Neural crest cell (in vitro differentiated cells): ENCODE results near the gene PLA2R1. TPM values are rescaled to one million over a fixed set of nuclear protein-coding genes. Genes with fewer than 3 reads are reported as not detected.

Source experiments
- DNase-seq: peaks from one replicate; pipeline ENCODE4 v3.0.0; 2021; ENCODE audit warnings: low read depth, mixed read lengths, low spot score
- H3K27ac Mint-ChIP-seq: one replicate; pipeline ENCODE4 v1.8.0; 2021; ENCODE audit warnings: mild to moderate bottlenecking, mixed read lengths; ENCODE audit not compliant: unreplicated experiment
- H3K27me3 Mint-ChIP-seq: 2 replicates; pipeline ENCODE4 v1.8.0; 2021; ENCODE audit warnings: low read depth, mild to moderate bottlenecking, mixed read lengths
- H3K36me3 Mint-ChIP-seq: 2 replicates; pipeline ENCODE4 v1.8.0; 2021; ENCODE audit warnings: low read depth, mild to moderate bottlenecking, mixed read lengths
- H3K4me1 Mint-ChIP-seq: 2 replicates; pipeline ENCODE4 v1.8.0; 2021; ENCODE audit warnings: mixed read lengths
- H3K4me3 Mint-ChIP-seq: one replicate; pipeline ENCODE4 v1.8.0; 2021; ENCODE audit warnings: mild to moderate bottlenecking, mixed read lengths
- H3K9me3 Mint-ChIP-seq: 2 replicates; pipeline ENCODE4 v1.8.0; 2021; ENCODE audit warnings: mixed read lengths
- total RNA-seq: library from RNA; stranded (reverse); gene quantifications from 2 replicates; pipeline ENCODE4 v1.2.1, GENCODE V29; 2021
- TF ChIP-seq, protein P1 (sequence below): fragments of 200-600 bp; sonication (generic); conservative IDR thresholded peaks from 2 replicates; pipeline ENCODE4 v1.5.0; 2021; ENCODE audit warnings: antibody characterized with exemption, mild to moderate bottlenecking

PLA2R1 gene
- total RNA-seq, 1 donor from 2014 or later = 0.09 TPM

DNA sequence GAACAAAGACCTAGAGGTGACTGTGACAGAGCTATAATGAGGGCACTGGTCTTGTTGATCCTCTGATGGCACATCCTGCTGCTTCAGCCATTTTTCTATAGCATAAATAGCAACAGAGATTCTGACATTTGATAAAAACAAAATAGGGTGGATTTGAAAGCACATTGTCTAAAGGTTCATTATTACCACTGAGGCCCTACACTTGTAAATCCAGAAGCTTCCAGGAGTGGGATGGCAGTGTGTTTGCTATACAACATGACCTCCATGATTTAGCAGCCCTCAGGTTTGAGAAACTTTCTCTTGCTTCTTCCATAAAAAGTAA, 171.2 kb downstream of the PLA2R1 start:
- Mint-ChIP-seq H3K27me3 (no peaks in the 10 kb centered on the region), H3K9me3 (no peaks in the 10 kb centered on the region), H3K4me3 (no peak overlapping the region), H3K27ac (no peak overlapping the region), H3K4me1 (no peaks in the 10 kb centered on the region), H3K36me3 (no peaks in the 10 kb centered on the region)
- TF ChIP-seq, protein P1, sequence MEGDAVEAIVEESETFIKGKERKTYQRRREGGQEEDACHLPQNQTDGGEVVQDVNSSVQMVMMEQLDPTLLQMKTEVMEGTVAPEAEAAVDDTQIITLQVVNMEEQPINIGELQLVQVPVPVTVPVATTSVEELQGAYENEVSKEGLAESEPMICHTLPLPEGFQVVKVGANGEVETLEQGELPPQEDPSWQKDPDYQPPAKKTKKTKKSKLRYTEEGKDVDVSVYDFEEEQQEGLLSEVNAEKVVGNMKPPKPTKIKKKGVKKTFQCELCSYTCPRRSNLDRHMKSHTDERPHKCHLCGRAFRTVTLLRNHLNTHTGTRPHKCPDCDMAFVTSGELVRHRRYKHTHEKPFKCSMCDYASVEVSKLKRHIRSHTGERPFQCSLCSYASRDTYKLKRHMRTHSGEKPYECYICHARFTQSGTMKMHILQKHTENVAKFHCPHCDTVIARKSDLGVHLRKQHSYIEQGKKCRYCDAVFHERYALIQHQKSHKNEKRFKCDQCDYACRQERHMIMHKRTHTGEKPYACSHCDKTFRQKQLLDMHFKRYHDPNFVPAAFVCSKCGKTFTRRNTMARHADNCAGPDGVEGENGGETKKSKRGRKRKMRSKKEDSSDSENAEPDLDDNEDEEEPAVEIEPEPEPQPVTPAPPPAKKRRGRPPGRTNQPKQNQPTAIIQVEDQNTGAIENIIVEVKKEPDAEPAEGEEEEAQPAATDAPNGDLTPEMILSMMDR = no peak
- DNase-seq = no peak

DNA sequence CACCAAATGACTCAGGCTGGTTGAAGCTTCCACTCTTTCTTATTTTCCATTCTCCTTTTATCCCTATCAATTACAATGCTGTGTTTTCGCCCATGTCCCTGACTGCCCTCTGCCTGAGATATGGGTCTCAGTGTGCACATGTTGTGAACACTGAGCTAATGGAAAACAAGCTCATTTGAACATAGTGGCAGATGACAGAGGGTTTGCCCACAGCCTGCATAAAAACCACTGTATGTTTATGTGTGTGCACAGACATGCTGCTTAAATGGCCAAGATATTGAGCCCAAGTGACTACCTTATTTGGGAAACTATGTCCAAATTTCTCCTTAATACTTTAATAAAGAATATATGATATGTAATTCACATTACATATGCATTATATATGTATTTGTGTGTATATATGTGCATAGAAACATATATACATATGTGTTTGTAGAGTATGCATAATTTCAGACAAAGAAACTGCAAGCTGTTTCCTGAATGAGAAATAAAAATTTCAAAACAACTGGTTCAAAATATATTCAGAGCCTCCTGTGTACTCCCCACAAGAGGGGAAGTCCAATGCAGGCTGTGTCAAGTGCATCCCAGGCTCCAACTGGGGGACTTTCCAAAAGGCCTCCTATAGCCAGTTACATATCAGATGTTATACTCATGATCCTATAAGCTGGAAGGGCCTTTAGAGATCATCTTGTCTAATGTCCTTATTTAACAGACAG, 171.7 kb downstream of the PLA2R1 start:
- TF ChIP-seq, protein P1 = no peak
- no peaks in the 10 kb centered on the region for H3K36me3 Mint-ChIP-seq

DNA sequence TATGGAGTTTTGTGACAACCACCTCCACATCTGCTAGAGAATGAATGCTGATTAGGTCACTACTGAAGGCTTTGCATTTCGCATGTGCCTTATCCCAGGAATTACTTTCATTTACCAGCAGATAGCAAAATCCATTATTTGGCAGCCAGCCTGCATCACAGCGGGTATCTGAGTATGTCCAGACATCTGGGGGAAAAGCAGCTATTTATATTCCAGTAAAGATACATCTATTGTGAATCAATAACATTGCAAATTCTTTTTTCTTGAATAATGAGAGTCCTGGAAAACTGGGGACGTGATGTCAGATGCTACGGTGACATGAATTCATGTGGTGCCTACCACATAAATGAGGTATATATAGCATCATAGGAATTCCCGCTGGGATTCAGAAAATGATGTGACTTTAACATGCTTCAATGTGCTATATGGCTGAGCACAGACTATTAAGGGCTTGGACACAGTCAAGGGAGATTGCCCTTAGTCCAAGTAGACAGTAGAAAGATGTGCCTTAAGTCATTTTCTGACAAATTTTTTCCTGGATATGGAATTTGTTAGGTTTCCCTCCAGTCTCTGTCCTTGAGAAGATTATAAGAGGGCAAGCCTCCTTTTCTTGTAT, 180.2 kb downstream of the PLA2R1 start:
- TF ChIP-seq, protein P1 = no peak
- H3K9me3 Mint-ChIP-seq = no peaks in the 10 kb centered on the region
- H3K27me3 Mint-ChIP-seq = peaks cover 3% of the 10 kb centered on the region
- H3K36me3 Mint-ChIP-seq = no peaks in the 10 kb centered on the region
- H3K4me1 Mint-ChIP-seq = no peaks in the 10 kb centered on the region
- H3K27ac Mint-ChIP-seq = no peak overlapping the region
- no peak overlapping the region for H3K4me3 Mint-ChIP-seq
- DNase-seq = no peak

More for the DNA sequence above, 171.7 kb downstream of the PLA2R1 start:
- DNase-seq = no peak
- Mint-ChIP-seq H3K27ac (no peak overlapping the region), H3K4me3 (no peak overlapping the region), H3K4me1 (no peaks in the 10 kb centered on the region), H3K9me3 (no peaks in the 10 kb centered on the region), H3K27me3 (peaks cover 3% of the 10 kb centered on the region)

Other genes with a start within 250 kb of the PLA2R1 start
- gene LY75, start 157.9 kb downstream of the PLA2R1 start, total RNA-seq = 0.23 TPM in 1 of 2 replicates, not detected in the other
- not detected in 2 replicates for gene ITGB6, start 137.7 kb upstream of the PLA2R1 start, total RNA-seq